GM18868 (cell line): ENCODE data around the gene PCDH8.
"Not testable (repeated sequence)": the region's sequence is repeated elsewhere in the genome, so short reads cannot be mapped to it uniquely, and the experiment has no call there.

Source experiments
- ATAC-seq: cut with Tn5 transposase; IDR thresholded peaks from one replicate; pipeline ENCODE4 v1.9.1; 2021; ENCODE audit warnings: mild to moderate bottlenecking, moderate library complexity; ENCODE audit not compliant: unreplicated experiment

PCDH8 gene

GRCh38 chr13:52850396-52851136, 2.1 kb upstream of the PCDH8 start:
- ATAC-seq: peak; percentile 53

GRCh38 chr13:52850072-52850395, 1.6 kb upstream of the PCDH8 start:
- ATAC-seq: no peak

- ATAC-seq: no peak
These were observed 1.0 kb upstream of the PCDH8 start for GRCh38 chr13:52849291-52850071.

GRCh38 chr13:52847682-52848432, 583 bp downstream of the PCDH8 start:
- ATAC-seq: no peak

GRCh38 chr13:52847322-52847681, 1.1 kb downstream of the PCDH8 start:
- ATAC-seq: no peak

GRCh38 chr13:52846567-52847321, 1.7 kb downstream of the PCDH8 start:
- ATAC-seq: no peak

- peak; percentile 21 for ATAC-seq
These were observed 2.5 kb downstream of the PCDH8 start for GRCh38 chr13:52845766-52846566.

GRCh38 chr13:52845334-52845761, 3.1 kb downstream of the PCDH8 start:
- ATAC-seq: no peak

GRCh38 chr13:52844836-52845235, 3.6 kb downstream of the PCDH8 start:
- no peak for ATAC-seq

- no peak for ATAC-seq
These were observed 6.0 kb downstream of the PCDH8 start for GRCh38 chr13:52842441-52842840.

- ATAC-seq: no peak
These were observed 8.4 kb downstream of the PCDH8 start for GRCh38 chr13:52840066-52840465.

- no peak for ATAC-seq
These were observed 9.9 kb downstream of the PCDH8 start for GRCh38 chr13:52838433-52839107.

- ATAC-seq: no peak
These were observed 10.6 kb downstream of the PCDH8 start for GRCh38 chr13:52837850-52838249.

- ATAC-seq: no peak
These were observed 13.2 kb downstream of the PCDH8 start for GRCh38 chr13:52835071-52835839.

- ATAC-seq: no peak
These were observed 15.1 kb downstream of the PCDH8 start for GRCh38 chr13:52833296-52833875.

- ATAC-seq: no peak
These were observed 16.1 kb downstream of the PCDH8 start for GRCh38 chr13:52832313-52832712.

- ATAC-seq: no peak
These were observed 17.5 kb downstream of the PCDH8 start for GRCh38 chr13:52830946-52831345.

- no peak for ATAC-seq
These were observed 20.6 kb downstream of the PCDH8 start for GRCh38 chr13:52827839-52828238.

GRCh38 chr13:52817886-52818285, 30.6 kb downstream of the PCDH8 start:
- ATAC-seq: not testable (repeated sequence)
